GM19351 (cell line): ENCODE data around the gene FAM193A.
"Not testable (repeated sequence)": the region's sequence is repeated elsewhere in the genome, so short reads cannot be mapped to it uniquely, and the experiment has no call there.

Experiments used
- ATAC-seq: cut with Tn5 transposase; IDR thresholded peaks from one replicate; pipeline ENCODE4 v1.9.1; 2021; ENCODE audit warnings: mild to moderate bottlenecking, moderate library complexity; ENCODE audit not compliant: unreplicated experiment

Gene FAM193A

DNA sequence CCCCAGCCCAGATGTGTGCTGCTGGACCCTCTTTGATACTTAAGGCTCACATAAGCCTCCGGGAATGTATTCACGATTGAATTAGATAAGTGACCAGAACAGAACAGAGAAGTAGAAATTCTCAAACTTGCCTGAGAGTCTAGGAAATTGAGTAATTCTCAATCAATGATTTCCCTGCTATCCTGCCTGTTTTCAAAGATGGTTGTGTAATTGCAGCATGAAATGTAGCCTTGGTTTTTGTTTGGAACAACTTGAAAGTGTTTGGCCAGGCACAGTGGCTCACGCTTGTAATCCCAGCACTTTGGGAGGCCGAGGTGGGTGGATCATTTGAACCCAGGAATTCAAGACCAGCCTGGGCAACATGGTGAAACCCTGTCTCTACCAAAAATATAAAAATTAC, 178.5 kb downstream of the FAM193A start:
- no peak for ATAC-seq

DNA sequence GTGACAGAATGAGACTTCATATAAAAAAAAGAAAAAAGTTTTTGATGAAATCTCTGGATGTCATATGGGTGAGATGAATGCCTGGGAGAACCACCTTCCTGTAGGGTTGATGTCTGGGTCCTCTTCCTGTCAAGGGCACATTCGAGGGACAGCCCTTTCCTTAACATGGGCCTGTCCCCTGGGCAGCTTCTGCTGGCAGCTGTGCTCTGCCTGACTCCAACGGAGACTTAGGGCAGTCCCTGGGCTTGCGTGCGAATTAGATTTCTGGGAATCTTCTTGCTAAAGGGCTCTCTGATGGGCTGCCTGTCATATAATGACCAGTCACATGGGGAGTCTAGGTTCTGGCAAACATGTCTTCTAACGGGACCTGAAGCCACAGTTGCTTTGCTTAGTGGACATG, 179.0 kb downstream of the FAM193A start:
- no peak for ATAC-seq

DNA sequence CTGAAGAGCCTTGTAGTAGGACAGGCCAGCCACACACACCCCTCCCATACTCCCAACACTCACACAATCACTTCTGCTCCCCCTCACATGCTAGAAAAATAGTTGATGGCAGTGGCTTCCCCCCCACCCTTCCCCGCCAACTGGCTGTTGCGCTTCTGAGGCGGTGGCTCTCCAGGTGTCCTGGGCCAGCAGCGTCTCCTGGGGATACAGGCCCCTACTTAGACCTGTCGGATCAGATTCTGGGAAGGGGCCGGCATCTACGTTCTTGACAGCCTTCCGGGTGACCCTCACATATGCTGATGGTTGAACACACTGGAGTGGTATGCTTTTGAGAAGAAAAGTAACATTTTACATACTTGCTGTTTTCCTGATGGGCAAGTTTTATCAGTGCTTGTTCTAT, 179.8 kb downstream of the FAM193A start:
- ATAC-seq = no peak

DNA sequence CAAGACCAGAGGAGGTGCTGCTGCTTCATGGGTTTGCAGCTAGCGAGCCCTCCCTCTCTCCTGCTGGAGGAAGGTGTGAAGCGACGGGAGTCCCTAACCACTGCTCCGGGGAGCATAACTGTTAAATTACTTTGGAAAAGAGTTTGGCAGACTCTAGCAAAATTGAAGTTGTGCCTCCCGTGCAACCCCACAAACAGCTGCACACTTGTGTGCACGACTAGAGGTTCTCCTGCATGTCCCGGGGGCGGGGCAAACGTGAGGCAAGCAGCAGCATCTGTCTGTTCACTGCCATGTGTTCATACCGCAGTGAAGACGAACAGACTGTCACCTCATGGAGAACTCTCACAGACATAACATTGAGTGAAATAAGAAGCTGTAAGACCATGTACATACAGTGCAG, 185.1 kb downstream of the FAM193A start:
- ATAC-seq = no peak

DNA sequence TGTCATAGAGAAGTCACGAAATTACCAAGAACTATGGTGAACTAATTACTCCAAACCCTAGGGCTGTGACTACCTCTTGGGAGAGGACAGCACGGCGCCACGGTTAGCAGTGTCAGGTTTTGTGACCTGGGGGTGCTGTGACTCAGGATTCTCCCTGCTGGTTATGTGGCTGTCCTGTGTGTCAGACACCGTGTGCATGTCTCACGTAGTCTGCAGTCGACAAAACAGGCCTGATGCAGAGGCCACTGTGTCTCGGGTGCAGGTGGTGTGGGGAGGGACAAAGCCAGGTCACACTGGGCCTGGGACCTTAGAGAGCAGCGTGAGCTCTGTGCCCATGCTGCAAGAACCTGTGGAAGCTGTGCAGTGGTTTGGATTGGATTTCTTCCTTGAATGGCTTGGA, 185.6 kb downstream of the FAM193A start:
- no peak for ATAC-seq

DNA sequence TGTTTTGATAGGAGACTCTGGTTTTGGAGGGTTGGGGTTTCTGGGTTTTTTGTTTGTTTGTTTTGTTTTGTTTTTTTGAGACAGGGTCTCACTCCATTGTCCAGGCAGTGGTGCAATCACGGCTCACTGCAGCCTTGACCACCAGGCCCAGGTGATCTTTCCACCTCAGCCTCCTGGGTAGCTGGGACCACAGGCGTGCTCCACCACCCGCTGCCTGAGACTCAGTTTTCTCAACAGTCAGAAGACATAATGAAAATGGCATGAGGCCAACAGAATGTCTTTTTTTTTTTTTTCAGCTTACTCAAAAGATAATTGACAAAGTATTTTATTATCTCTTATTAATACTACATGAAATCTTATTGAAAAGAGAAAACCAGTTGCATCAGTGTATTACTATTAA, 187.3 kb downstream of the FAM193A start:
- ATAC-seq = no peak

DNA sequence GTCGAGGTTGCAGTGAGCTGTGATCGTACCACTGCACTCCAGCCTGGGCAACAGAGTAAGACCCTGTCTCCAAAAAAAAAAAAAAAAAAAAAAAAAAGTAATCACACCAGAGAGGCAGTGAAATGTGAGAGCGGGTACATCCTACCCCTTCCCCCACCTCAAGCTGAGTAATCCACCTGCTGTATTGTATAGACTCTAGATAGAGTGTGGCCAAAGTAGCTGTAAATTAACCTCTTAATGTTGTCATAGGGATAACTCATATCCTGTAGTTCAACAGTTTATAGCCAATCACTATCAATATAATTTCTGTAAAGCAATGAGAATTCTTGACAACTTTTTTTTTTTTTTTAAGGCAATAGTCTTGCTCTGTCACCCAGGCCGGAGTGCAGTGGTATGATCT, 188.9 kb downstream of the FAM193A start:
- ATAC-seq = no peak

DNA sequence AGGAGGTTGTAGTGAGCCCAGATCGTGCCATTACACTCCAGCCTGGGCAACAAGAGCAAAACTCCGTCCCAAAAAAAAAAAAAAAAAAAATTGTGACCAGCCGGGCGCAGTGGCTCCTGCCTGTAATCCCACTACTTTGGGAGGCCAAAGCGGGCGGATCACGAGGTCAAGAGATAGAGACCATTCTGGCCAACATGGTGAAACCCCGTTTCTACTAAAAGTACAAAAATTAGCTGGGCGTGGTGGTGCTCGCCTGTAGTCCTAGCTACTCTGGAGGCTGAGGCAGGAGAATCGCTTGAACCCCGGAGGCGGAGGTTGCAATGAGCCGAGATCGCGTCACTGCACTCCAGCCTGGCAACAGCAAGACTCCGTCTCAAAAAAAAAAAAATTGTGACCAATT, 190.4 kb downstream of the FAM193A start:
- not testable (repeated sequence) for ATAC-seq

DNA sequence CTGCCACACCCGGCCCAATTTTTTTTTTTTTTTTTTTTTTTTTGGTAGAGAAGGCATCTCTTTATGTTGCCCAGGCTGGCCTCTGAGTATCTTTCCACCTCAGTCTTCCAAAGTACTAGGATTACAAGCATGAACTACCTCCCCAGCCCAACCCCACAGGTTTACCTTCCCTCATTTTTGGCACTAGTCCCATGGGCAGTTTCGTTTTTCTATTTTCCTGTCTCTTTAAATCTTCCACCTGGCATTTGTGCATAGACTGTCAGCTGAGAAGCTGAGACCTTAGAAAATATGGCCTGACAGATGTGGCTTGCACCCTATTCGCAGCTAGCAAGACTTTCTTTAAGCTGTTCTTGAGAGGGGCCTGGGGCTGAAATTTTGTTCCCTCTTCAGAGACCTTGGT, 191.8 kb downstream of the FAM193A start:
- ATAC-seq = no peak

DNA sequence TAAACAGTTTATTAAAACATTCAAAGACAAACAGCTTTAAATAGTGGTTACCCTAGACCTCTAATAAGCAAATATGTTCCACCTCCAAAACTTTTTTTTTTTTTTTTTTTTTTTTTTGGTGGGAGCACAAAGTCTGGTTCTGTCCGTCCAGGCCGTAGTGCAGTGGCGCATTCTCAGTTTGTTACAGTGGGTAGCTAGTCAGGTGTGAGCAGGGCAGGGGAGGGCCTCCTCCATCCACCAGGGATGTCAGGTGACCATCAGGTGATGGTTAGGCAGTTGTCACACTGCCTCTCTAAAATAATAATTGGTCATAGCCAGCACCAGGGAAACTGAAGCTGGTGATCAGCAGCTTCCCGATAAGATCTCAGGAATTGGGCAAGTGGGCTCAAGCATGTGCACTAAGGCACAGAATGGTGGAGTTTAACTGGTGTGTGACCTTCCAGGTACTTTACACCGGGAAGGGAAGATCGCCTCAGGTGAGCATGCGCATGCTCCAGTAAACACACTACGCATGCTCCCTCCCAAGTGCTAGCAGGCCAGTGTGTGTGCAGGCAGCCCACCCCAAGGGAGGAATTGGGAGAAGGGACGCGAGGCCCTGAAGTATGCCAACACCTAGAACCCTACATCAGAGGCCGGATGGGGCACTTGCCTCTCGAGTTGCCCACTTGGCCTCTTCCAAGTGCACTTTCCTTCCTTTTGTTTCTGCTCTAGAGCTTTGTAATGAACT, 192.5 kb downstream of the FAM193A start:
- no peak for ATAC-seq

DNA sequence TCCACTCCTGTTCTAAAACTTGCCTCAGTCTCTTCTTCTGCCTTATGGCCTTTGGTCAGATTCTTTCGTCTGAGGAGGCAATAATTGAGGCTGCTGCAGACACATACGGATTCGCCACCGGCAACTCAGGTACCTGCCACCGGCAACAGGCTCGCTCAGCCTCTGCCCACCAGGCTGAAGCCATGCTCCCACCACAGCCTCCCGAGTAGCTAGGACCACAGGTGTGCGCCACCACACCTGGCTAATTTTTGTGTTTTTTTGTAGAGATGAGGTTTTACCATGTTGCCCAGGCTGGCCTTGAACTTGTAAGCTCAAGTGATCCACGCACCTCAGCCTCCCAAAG, 193.1 kb downstream of the FAM193A start:
- no peak for ATAC-seq

DNA sequence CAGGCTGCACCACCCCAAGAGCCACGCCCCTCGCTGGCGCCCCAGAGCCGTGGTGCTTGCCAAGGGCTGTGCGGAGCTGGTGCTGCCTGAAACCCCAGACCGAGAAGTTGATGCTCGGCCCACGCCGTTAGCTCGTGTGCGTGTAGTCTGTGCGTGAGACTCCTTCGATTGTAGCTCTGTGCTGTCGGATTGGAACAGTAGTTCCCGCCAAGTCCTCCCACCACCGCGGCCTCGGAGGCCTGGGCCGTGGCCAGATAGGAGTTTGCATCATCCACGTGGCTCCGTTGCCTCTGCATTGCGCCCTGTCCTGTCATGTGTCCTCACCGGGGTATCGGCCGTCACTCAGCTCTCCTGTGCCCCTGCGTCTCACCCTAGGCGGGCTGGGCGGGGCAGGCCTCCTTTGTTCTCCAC, 195.5 kb downstream of the FAM193A start:
- no peak for ATAC-seq

DNA sequence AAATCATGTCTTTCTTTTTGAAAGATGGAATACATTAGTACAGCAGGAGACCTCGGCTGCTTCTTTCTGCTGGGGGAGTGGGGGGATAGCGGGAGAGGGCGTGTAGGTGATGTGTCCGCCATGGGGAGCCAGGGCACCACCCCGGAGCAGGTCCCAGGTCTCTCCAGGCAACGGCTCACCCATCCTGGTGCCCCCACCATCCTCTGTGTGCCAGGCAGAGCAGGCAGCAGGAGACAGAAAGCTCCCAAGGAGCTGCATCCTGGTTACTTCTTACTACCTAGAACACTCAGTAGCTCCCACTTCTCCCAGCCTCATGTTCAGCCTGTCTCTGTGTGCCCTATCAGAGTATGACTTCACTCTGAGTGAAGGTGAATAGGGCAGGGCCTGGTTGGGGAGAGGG, 196.1 kb downstream of the FAM193A start:
- ATAC-seq = no peak

DNA sequence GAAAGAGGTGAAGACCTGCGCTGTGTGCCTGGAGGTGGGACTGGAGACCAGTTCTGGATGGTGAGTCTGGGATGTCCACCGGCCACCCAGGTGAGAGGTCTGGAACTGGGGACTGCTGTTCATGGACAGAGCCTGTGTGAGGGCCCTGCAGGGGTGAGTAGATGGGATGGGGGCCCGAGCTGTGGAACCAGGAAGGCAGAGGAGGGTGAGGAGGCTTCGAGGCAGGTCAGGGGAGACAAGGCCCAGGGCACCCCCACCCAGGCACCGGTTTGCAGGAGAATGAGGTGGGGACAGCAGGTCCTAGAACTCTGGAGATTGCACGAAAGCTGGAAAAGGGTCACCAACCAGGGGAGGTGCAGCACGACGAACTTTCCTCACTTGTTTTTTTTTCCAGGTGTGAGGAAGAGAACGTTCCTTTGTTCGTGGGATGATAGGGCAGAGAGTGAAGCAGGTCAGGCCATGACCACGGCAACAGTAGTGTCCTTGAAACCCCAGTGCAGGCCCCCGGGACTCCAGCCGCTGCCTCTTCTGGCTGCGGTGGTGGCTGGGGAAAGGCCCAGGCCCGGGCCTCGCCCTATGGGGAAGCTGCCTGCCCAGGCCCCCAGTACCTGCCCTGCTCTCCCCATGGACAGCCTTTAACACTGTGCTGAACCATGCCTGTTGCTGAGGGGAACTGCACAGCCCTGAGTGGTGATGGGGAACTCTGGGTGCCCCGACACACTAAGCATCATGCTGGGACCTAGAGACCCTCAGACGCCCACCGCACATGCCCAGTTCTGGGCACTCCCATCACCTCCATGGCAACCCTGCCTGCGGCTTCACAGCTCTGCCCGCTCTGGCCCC, 196.8 kb downstream of the FAM193A start:
- ATAC-seq = no peak

DNA sequence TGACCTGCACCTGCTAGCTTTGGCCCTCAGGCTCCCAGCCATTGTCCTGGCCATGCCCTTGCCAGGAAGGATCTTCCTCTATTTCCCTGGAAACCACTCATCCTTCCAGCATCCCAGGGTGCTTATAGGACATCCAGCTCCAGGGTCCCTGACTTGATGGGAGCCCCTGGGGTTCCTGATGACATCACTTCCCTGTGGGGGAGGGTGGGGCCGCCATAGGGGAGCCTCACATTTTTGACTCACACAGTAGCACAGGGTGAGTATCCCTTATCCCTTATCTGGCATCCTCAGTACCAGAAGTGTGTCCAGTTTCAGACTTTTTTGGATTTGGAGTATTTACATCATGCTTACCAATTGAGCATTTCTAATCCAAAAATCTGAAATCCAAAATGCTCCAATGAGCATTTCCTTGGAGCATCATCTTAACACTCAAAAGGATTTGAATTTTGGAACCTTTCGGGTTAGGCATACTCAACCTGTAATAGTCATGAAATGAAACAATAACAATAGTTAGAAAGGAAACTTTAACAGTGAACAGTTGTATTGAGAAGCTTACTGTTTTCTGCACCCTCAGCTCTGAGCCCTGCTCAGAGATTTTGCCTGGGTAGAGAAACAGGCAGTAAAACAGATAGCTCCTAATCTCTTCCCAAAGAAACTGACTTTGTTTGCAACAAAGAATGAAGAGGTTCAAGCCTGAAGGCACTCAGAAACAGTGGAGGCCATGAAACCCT, 197.6 kb downstream of the FAM193A start:
- no peak for ATAC-seq

DNA sequence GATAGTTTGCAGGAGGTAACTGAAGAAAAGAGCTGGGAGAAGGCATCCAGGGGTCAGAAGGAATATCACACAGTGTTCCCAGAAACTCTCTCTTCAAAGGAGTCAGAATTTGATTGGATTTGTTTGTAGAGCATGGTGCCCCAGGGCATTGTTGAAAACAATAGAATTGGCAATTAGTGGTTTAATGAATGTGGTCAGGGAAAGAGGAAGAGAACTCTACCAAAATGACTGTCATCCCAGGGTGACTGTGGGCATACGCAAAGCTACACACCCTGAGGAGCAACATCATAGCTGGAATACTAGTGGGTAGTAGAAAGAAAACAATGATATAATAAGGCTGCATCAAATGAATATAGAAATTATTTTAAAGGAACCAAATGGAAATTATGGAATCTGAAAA, 198.2 kb downstream of the FAM193A start:
- ATAC-seq = peak; percentile 45

DNA sequence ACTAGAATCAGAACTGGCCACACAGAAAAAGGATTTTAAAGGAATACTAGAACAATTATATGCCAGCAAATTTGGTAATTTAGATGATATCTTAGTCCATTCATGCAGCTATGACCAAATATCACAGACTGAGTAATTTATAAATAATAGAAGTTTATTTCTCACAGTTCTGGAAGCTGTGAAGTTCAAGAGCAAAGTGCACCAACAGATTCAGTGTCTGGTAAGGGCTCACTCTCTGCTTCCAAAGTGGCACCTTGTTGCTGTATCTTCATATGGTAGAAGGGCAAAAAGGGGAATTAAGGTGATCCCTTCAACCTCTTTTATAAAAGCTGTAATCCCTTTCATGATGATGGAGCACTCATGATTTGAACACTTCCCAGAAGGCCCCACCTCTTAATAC, 199.4 kb downstream of the FAM193A start:
- ATAC-seq = no peak

DNA sequence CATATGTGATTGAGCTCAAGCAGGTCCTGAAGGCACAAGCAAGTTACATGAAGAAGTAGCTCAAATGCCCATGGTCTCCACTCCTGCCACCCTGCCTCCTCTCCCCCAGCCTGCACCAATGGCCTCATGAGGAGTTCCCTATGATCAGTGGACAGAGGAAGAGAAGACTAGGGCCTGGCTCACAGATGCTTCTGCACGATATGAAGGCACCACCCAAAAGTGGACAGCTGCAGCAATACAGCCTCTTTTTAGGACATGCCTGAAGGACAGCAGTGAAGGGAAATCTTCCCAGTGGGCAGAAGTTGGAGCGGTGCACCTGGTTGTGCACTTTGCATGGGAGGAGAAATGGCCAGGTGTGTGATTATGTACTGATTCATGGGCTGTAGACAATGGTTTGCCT, 201.8 kb downstream of the FAM193A start:
- not testable (repeated sequence) for ATAC-seq

DNA sequence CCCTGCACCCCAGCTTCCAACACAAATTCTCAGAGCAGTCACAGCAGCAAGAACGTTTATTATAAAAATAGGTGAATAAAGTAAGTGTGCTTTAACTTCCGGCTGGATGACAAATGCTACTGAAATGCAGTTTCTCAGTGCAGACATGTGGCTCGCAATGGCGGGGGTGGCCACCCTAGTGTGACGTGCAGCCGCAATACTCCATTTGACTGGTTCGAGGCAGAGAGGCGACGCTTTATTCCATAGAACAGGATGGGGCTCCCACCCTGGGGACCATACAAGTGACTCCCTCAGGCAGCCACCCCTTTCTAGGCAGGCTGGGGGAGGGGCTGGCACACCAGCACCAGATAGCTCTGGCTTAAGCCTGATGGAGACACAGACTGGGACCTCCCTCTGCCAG, 205.2 kb downstream of the FAM193A start:
- ATAC-seq = no peak

DNA sequence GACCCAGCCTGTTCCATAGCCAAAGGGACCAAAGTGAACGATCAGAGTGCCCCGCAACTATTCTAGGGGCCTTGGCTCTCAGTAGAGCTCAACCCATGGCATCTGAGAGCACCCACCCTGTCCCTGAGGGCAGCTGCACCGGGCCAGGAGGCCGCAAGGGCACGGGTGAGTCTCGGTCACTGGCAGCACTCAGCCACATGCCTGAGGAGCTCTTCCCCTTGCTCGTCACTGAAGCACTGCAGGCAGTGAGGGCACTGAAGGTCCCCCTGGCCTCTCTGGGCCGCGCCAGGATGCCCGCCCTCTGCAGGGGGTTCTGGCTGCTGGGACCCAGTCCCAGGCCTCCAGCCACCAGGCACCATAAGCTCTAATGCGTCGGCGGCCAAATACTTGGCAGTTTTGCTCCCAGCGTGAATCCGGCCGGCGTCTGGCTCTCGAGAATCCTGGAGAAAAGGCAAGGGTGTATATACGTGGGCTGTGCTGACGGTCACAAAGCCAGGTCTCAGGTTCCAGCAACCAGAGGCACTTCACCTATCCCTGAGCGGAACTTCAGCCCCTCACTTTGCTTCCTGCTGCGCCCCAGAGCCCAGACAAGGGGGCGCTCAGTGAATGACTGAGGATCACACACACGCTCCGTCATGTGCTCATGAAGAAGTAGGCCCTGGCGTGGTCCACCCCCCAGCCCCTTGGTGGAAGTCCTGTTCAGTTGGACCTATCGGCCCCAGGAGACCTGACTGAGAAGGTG, 205.8 kb downstream of the FAM193A start:
- no peak for ATAC-seq

DNA sequence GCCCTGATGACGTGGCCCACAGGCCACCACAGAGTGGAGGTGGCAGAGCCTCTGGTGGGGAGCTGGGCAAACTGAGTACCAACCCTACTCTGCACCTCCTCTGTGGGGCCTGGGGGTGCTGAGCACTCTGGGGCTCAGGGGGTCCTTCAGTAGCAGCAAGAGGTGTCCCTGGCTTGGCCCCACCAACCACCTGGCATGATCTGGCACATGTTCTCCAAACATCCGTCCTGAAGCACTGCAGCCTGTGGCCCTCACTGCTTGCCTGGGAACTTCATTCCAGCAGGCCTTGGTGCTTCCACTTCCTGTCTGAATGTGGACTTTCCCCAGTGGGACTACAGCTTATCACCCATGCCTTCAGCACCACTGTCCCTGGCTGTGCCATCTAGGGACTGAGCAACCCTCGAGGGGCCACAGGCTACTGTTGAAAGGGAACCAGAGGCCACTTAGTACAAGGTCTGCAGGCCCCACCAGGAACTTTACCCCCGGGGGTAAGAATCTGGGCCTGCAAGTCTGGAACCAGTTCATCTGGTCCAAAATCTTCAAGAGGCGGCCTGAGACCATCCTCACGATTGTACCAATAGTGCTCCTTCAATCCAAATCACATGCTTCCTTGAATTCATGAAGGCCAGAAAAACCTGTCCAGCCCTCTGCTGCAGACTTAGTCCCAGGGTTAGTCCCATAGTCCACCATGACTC, 206.5 kb downstream of the FAM193A start:
- no peak for ATAC-seq
